Stromal cell of bone marrow (primary cell): ENCODE measurements around the gene PPDPF.

Source experiments
- DNase-seq: peaks from one replicate; pipeline ENCODE4 v3.0.0-alpha.2; 2012; ENCODE audit warnings: low read depth

Gene PPDPF

GRCh38 chr20:63522091-63522868, 1.7 kb downstream of the PPDPF start:
- no peak for DNase-seq

- no peak for DNase-seq
Measured at GRCh38 chr20:63522981-63523611, 2.5 kb downstream of the PPDPF start.

- DNase-seq: no peak
Measured at GRCh38 chr20:63525185-63525584, 4.6 kb downstream of the PPDPF start.

- no peak for DNase-seq
Measured at GRCh38 chr20:63525971-63526370, 5.4 kb downstream of the PPDPF start.

GRCh38 chr20:63527184-63527583, 6.6 kb downstream of the PPDPF start:
- DNase-seq: no peak

- DNase-seq: no peak
Measured at GRCh38 chr20:63529180-63529860, 8.8 kb downstream of the PPDPF start.

GRCh38 chr20:63529861-63530787, 9.6 kb downstream of the PPDPF start:
- no peak for DNase-seq

GRCh38 chr20:63530788-63531160, 10.2 kb downstream of the PPDPF start:
- no peak for DNase-seq

- no peak for DNase-seq
Measured at GRCh38 chr20:63531686-63532448, 11.3 kb downstream of the PPDPF start.

GRCh38 chr20:63532449-63532971, 11.9 kb downstream of the PPDPF start:
- no peak for DNase-seq

GRCh38 chr20:63533388-63533787, 12.8 kb downstream of the PPDPF start:
- no peak for DNase-seq

- DNase-seq: no peak
Measured at GRCh38 chr20:63533871-63534393, 13.4 kb downstream of the PPDPF start.

GRCh38 chr20:63534427-63534830, 13.9 kb downstream of the PPDPF start:
- DNase-seq: no peak

- DNase-seq: no peak
Measured at GRCh38 chr20:63534831-63535651, 14.5 kb downstream of the PPDPF start.

GRCh38 chr20:63536241-63536977, 15.8 kb downstream of the PPDPF start:
- DNase-seq: peak; percentile 21

- DNase-seq: no peak
Measured at GRCh38 chr20:63536997-63537524, 16.5 kb downstream of the PPDPF start, which contains the start of gene PTK6. Gene PTK6, minus strand, starts transcription at chr20:63537376. Its CDS starts 62 bp downstream, at chr20:63537314.

GRCh38 chr20:63537525-63538203, 17.1 kb downstream of the PPDPF start:
- DNase-seq: peak; percentile 58
